ENCODE results near the gene TLE5.
A peak's percentile ranks its signal among the peaks of the same experiment; 100 is the strongest.
"Not testable (repeated sequence)": the region's sequence is repeated elsewhere in the genome, so short reads cannot be mapped to it uniquely, and the experiment has no call there.

Gene TLE5

DNA sequence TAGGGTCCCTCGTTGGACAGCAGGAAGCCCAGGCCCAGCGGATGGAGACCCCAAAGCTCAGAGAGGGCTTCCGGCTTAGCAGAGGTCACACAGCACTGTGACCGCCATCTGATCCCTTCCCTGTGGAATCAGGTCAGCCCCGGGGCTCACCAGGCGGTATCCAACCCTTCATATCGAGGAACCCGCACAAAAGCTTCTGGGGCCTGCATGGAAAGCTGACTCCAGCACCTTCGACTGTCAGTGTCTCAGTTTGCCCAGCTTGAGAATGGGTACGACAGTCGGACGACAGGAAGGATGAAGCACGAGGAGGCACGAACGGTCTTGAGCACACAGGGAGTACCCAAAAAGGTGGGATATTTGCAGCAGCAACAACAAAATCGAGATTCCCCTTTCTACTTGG lies 2.6 kb downstream of the TLE5 start:
- no peak for DNase-seq

DNA sequence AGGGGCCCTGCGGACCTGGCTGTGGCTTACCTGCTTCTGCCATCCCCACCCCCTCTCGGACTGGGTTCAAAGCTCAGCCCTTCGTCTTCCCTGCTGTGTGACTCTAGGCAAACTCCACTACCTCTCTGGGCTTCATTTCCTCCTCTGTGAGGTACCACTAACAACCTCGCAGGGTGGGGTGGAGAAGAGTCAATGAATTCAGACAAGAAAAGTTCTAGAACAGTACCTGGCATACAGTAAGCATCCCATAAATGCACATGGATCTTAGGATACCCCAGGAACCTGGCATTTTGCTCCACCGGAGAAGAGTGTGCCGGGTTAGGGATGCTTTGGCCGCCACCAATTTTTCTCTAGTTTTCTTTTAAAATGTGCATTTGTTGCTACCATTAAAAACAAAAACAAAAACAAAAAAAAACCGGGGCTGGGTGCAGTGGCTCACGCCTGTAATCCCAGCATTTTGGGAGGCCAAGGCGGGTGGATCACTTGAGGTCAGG lies 3.4 kb downstream of the TLE5 start:
- no peak for DNase-seq

DNA sequence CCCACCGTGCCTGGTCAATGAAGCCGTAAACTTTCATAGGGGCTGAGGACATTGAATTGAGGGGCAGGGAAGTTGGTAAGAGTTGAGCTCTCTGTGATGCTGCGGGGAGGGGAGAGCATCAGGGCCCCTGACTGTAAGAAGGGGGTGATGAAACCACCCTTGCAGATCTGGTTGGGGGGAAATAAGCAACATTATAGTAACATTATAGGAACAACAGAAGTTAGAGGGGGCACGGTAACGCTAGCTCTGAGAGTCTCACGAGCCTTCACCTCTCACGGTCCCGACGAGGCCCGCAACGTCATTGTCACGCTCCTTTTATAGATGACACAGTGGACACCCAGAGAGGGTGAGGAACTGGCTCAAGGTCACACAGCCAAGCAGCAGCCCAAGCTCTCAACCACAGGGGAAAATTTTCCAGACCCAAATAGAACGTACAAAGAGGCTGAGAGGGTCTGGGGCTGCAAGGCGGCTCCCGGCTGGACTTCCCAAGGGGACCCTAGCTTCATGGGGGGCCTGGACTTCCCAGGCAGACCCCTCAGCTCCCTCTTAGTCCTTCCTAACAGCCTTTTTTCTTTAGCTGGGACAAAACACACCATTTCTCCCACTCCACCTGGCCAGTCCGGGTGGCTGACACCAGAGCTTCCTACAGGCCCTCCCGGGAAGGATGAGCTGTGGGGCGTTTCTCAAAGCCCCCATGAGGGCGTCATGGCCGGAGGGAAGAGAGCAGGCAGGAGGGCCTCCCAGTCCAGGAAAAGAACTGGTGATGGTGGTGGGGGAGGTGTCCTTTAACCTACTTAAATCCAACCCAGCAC lies 4.1 kb downstream of the TLE5 start:
- no peak for DNase-seq

DNA sequence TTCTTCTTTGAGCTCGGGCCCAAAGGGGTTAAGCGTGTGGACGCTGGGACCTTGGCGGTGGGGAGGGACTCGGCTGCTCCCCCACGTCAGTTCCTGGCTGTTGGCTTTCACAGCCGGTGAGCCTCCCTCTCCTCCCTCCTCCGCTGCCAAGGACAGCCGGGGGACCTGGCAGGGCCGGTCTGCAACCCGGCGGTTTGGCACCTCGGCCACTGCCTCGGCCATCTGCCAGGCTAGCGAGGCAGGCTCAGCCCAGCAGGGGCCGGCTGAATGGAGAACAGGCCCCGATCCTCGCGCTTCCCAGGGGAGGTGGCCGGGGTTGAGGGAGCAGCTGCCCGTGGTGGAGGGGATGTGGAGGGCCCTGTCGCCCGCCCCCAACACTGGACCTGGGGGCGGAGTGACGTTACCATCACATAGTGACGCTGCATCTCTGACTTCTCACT lies 5.0 kb downstream of the TLE5 start:
- peak; percentile 67 for DNase-seq

DNA sequence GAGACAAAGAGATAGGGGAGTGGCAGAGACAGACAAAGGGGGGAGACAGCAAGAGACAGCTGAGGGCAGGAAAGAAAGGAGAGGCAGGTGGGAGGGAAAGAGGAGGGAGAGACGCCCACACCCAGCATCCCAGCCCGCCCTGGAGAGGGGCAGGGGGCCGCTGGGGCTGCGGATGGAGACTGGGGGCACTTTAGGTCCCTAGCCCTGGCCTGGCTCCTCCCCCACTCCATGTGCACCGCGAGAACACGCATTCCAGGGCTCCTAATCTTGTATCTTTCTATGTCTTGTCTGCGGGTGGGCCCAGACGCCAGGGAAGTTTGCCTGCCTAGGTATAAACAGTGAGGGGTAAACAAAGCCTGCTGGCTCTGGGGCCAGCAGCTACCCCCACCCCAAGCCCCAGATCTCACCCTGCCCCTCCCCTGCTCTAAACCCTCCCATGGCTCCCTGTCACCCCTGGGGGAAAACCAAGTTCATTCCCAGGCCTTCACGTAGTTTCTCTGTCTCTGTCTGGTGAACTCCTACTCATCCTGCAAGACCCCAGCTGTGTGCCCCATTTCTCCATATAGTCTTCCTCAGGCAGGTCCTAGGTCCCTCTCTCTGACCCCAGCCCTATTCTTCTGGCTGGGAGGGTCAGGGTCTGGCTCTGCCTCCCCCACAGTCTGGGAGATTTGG lies 5.7 kb downstream of the TLE5 start:
- DNase-seq, result peak; percentile 90

DNA sequence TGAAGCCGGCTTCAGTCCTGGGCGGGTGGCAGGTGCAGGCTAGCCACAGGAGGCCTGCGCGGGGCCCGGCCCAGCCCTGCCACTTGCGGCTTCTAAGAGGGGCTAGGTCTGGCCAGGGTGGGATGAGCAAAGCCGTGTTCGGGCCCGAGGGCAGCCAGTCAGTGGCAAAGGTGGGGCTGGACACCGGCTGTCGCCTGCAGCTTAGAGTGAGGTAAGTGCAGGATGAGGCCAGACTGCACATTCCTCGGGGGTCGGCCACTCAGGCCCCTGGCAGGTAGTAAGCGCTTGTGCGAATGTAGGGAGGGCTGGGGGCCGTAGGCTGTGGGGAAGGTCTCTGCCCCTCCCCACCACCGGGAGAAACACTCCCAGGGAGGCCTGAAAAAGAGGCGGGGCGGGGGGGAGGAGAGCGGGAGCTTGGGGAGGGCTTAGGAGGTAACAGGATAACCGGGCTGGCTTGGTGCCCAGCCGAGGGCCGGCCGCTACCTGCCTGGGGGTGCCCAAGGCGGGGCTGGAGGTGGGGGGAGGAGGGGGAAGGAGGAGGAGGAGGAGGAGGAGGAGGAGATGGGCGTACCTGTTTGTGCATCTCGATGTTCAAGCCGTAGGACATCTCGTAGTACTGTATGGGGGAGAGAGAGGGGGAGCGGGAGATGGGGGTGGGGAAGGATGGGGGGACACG lies 6.4 kb downstream of the TLE5 start:
- DNase-seq, result peak; percentile 95

DNA sequence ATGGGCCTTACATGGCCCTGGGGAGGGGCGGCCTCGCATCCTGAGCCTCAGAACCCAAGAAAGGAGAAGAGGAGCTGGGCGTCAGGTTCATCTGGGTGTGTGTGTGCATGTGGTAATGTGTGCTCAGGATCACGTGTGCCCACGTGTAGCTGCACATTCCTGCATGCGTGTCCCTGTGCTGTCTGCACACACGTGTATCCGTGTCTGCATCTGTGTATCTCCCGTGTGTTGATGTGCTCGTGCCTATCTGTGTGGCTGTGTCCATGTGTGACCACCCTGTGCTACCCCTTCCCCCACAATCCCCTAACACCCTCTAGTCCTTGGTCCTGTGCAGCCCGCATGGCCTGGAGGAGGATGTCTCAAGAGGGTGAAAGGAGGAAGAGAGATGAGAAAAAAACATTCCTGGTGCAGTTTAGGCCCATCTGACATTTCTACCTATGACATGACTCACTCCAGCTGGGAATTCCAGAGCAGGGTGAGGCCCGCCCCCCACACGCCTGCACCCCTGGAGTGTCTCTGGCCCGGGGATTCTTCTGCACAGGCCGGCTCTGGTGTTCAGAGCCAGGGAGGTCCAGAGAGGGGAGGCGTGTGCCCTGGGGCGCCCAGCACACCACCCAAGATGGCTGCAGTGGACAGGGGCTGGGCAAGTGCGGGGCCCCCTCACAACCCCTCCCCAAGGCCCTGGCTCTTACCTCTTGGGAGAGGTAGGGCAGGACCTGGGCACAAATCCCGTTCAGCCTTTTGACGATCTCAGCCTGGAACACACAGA lies 7.1 kb downstream of the TLE5 start:
- no peak for DNase-seq

DNA sequence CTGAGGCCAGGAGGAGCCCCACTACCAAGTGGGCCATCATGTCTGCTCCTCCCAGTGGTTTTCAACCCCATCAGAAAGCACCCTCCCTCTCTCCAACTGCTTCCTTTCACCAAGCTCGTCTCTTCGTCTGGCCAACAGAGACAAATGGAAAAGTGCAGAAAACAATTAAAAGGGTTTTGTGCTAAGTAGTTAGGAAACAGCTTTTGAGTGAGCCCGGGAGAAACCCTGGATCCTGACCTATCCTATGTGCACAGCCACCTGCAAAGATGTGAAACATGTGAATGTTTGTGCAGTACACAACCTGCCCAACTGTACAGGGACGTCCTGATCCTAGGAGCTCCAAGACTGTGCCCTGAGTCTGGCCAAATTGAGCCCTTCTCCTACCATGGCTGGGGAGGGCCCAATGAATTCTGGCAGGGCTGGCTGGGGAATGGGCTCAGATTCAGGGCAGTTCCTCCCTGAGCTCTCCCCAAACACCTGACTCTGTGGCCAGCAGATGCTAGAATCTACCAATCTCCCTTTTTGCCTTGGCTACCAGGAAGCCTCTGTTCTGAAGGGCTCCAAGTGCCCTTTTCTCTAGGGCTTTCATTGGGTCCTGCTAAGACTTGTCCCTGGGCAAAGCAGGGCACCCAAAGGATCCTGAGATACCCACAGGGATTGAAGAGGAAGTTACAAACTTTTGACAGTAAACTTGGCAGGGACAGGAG lies 7.9 kb downstream of the TLE5 start:
- DNase-seq, result no peak

DNA sequence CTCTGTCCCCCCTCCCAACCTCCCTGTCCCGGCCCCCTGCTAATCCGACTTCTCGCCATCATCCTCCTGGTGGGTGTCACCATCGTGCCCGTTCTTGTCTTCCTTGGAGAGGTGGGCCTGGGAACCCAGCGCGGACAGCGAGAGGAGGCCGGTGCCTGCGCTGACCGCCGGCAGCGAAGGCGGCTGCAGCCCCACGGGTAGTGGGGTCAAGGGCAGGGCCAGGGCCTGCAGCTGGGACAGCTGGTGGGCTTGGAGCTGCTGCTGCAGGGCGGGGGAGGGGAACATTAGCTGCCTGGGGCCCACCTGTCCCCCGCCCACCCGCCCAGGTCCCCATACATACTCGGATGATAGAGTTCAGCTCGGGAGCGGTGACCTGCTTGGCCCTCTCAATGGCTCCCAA lies 8.5 kb downstream of the TLE5 start:
- DNase-seq, result no peak

DNA sequence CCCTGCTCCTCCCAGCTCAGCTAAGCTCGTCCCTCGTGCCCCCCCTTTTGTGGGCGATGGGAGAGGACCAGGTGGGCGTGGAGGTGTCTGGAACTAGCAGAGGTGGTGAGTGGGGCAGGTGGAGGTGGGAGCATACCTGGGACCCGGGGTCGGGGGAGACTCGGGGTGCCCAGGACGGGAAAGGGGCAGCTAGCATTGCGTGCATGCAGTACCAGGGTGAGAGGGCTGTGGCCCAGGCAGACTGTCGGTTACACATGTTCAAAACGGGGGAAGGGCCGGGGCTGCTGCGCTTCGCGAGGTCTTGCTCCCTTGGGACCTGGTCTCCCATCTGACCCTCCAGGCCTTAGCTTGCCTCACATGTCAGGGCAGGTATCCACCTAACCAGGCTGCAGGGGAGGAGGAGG lies 9.1 kb downstream of the TLE5 start:
- peak; percentile 51 for DNase-seq

DNA sequence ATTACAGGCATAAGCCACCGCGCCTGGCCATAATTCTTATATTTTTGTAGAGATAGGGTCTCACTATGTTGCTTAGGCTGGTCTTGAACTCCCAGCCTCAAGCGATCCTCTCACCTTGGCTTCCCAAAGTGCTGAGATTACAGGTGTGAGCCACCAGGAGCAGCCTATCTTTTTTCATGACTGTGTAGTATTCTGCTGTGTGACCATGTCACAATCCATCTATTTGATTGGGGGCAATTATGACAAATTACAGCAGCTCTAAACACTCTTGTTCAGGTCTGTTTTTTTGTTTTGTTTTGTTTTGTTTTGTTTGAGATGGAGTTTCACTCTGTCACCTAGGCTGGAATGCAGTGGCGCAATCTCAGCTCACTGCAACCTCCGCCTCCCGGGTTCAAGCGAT lies 12.3 kb downstream of the TLE5 start:
- DNase-seq, result not testable (repeated sequence)

DNA sequence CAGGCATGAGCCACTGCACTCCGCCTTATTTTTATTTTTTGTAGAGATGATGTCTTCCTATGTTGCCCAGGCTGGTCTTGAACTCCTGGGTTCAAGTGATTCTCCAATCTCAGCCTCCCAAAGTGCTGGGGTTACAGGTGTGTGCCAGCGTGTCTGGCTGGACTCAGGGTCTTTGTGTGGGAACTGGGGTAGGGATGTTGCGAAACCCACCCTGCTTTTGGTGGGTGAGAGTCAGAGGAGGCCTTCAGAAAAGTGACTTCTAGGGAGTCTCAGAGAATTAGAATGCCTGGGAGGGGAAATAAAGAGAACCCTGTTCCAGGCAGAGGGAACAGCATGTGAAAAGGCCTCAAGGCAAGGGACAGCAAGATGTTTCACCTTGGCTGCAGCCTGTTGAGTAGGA lies 13.2 kb downstream of the TLE5 start:
- no peak for DNase-seq

DNA sequence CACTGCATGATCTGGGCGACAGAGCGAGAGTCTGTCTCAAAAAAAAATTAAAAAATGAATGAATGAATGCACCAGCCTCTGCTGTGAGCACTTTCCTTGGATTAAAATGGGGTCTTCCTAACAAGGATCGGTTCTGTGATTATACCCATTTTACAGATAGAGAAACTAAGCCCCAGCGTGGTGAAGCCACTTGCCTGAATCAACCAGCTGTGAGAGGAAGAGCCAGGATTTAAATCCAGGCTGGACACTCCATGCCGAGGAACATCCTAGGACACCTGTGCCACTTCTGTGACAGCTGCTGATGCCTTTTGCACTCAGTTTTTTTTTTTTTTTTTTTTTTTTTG lies 14.1 kb downstream of the TLE5 start:
- no peak for DNase-seq

DNA sequence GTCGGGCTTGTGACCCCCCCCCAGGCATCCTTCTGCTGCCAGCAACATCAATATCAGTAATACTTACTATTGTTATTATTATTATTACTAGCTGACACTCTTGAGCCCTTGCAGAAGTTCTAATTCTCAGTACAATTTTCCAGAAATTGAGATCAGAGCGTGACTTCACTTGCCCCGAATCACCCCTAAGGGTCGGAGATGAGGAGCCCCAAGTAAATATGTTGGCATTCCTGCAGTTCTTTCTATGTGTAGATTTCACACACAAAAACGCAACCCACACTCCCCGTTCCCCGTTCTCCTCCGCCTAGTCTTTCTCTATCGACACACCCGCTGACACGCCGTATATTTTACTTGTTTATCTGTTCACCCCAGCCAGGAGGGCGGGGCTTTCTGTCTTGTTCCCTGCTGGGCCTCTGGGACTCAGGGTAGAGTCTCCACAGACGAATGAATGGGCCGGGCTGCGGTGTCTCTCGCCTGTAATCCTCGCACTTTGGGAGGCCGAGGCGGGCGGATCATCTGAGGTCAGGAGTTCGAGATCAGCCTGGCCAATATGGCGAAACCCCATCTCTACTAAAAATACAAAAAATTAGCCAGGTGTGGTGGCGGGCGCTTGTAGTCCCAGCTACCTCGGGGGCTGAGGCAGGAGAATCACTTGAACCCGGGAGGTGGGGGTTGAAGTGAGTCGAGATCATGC lies 14.7 kb downstream of the TLE5 start:
- peak; percentile 93 for DNase-seq

DNA sequence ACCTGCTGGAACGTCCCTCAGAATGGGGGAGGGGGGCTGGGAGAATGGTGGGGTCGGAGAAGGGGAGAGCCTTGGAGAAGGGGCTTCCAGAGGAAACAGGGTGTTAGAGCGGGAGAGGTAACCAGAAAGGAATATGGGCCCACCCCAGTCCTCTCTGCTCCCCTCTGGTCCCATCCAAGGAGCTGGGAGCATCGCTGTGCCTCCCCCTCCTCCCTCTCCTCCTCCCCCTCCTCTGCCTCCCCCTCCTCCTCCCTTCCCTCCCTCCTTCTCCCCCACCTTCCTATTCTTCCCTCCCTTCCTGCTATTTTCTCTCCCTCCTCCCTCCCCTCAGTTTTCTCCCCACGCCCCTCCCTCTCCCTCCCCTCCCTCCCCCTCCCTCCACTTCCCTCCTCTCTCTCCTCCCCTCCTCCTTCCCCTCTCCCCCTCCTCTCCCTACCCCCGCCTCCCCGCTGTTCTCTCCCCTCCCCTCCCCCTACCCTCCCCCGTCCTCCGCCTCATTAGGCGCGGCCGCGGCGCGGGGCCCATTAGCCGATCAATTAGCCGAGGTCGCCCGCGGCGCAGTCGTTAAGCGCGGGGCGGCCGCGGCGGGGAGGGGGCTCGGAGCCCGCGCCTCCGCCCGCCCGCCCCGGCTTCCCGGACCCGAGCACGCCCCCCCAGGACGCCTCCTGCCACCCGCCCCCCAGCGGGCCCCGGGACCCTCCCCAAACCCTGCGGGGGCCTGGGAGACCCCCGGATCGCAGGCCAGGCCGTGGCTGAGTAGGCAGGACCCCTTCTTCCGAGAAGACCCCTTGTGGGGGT lies 15.4 kb downstream of the TLE5 start:
- DNase-seq, result peak; percentile 85

DNA sequence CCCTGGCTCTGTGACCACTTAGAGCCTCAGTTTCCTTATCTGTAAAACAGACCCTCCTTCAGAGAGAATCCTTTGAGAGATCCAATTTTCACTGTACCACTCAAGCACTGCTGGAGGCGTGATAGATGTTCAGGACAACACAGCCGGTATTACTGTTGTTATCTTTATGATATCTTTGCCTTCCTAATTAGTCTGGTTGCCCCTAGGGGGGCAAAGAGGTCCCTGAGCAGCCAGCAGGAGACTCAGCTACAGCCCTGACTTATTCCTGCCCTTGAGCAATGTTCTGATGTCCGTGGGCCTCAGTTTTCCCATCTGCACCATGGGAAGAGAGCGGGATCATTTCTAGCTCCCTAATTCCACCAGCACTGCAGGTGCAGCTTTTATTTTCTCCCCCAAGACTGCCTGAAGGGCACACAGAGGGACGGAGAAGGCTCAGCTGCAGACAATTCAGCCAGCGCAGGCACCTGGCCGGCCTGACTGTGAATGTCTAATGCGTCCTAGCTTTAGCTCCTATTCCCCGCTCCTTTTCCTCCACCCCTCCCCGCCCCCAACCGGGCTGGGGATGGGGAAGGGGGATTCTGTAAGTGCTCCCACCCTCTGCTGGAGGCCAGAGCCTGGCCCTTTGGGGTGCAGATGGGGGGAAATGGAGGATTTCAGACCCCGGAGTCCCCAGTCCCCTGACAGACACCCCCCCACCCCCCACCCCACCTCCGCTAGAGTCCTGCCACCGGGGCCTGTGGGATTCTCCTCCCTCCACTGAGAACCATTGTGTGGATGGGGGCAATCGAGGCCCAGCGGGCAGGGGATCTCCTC lies 16.2 kb downstream of the TLE5 start:
- peak; percentile 42 for DNase-seq

DNA sequence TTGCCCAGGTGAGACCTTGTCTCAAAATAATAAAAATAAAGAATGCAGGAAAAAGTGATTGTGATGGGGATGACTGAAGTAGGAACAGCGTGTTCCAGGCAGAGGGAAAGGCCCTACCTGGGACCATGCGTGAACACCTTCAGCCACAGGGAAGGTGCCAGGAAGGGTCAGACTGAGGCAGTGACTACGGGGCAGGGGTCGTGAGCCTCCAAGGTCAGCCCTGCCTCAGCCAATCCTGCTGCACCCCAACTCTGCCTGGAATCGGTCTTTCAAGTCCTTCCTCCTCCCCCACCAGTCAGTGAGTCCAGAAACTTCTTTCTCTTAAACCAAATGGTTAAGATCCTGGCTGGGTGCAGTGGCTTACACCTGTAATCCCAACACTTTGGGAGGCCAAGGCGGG lies 17.1 kb downstream of the TLE5 start:
- DNase-seq, result no peak

DNA sequence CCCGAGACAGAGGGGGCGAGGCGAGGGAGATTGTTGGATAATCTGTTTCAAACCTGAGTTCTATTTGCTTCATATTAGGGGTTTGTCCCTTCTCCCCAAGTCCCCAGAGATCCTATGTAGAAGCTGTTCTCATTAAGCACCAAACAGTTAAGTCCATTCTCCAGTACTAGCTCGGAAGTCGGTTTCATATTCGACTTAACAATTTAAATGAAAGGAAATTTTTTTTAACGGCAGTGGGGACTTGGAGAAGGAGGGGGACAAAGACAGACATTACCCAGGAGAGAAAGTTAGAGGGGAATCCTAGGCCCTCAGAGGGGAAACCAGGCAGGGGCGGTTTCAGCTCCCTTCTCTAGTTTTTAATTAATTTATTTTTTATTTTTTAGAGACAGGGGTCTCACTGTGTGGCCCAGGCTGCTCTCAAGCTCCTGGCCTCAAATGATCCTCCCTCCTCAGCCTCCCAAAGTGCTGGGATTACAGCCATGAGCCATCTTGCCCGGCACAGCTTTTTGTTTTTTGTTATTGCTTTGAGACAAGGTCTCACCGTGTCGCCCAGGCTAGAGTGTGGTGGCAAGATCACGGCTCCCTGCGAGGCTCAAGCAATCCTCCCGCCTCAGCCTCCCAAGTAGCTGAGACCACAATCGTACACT lies 19.6 kb downstream of the TLE5 start:
- no peak for DNase-seq

Measured in NCI-H82 (cell line).